B cell (primary cell): Measurements from ENCODE around the gene PCMTD2. TPM values are rescaled to one million over a fixed set of nuclear protein-coding genes. Genes with fewer than 3 reads are reported as not detected.

Experiments
- ATAC-seq: fragments of 200-7000 bp; cut with Tn5 transposase; one replicate; pipeline ENCODE4 v1.10.0; 2021; ENCODE audit warnings: low read depth, mild to moderate bottlenecking, moderate number of reproducible peaks, moderate library complexity
- CTCF ChIA-PET: fragments of 350-600 bp; sonication (Branson Sonifier 250); formaldehyde crosslinking; loops from one replicate; lab custom pipeline; 2021; ENCODE audit warnings: antibody characterized with exemption, inconsistent platforms; lab: Charles Lee
- POLR2A ChIA-PET: fragments of 350-600 bp; sonication (Branson Sonifier 250); formaldehyde crosslinking; loops from one replicate; lab custom pipeline; 2021; ENCODE audit warnings: antibody characterized with exemption; lab: Charles Lee
- DNase-seq: peaks from one replicate; pipeline ENCODE4 v3.0.0; 2013
- H2AFZ ChIP-seq: 2 replicates; pipeline ENCODE4 v1.6.1; 2012; ENCODE audit warnings: mild to moderate bottlenecking, low read depth, low read length; ENCODE audit not compliant: insufficient read depth, poor library complexity, severe bottlenecking
- H3K27ac ChIP-seq, 2 donors: 1 replicate in 1 of 2; 2 replicates in 1 of 2; pipeline ENCODE4 v1.5.1; 2012 to 2013; ENCODE audit warnings: low read length in 2 of 2, mild to moderate bottlenecking in 2 of 2, moderate library complexity in 1 of 2
- H3K27me3 ChIP-seq, 4 experiments: fragments of 200-600 bp in 1 of 4; sonication (generic) in 1 of 4; replicated peaks in 1 of 4; 1 replicate in 2 of 4; 2 replicates in 2 of 4; pipeline versions ENCODE4 v1.6.1 to v1.7.0; 2013 to 2016; ENCODE audit warnings: low read length in 3 of 4, mild to moderate bottlenecking in 2 of 4, mixed read lengths in 1 of 4, moderate library complexity in 1 of 4; ENCODE audit not compliant: insufficient read depth in 4 of 4, control insufficient read depth in 3 of 4; ENCODE audit errors: control extremely low read depth in 1 of 4
- H3K36me3 ChIP-seq, 2 experiments: replicated peaks in 1 of 2; 1 replicate in 1 of 2; 2 replicates in 1 of 2; pipeline versions ENCODE4 v1.6.1 to v1.7.1; 2013; ENCODE audit warnings: low read length in 1 of 2; ENCODE audit not compliant: insufficient read depth in 2 of 2, control insufficient read depth in 1 of 2; ENCODE audit errors: control extremely low read depth in 1 of 2, extremely low read depth in 1 of 2
- H3K4me1 ChIP-seq, 2 donors: fragments of 200-600 bp in 1 of 2; sonication (generic) in 1 of 2; 1 replicate in 1 of 2; 2 replicates in 1 of 2; pipeline versions ENCODE4 v1.5.1 to v1.6.1; 2013 to 2017; ENCODE audit warnings: low read length in 2 of 2; ENCODE audit not compliant: control insufficient read depth in 2 of 2, insufficient read depth in 2 of 2
- H3K4me2 ChIP-seq: replicated peaks from 2 replicates; pipeline ENCODE3; 2012; ENCODE audit warnings: mild to moderate bottlenecking, low read depth, low read length; ENCODE audit not compliant: poor library complexity, severe bottlenecking
- H3K4me3 ChIP-seq, 5 experiments: fragments of 200-600 bp in 1 of 5; sonication (generic) in 1 of 5; 1 replicate in 3 of 5; 2 replicates in 2 of 5; pipeline versions ENCODE4 v1.5.1 to v1.7.0; 2011 to 2016; ENCODE audit warnings: low read length in 4 of 5, mild to moderate bottlenecking in 4 of 5, low read depth in 2 of 5, control low read depth in 1 of 5, moderate library complexity in 1 of 5; ENCODE audit not compliant: insufficient read depth in 1 of 5; ENCODE audit errors: control extremely low read depth in 1 of 5, extremely low read depth in 1 of 5
- H3K79me2 ChIP-seq: fragments of 200-600 bp; sonication (generic); one replicate; pipeline ENCODE4 v1.6.0; 2016; ENCODE audit warnings: low read length; ENCODE audit not compliant: control insufficient read depth, insufficient read depth
- H3K9ac ChIP-seq: fragments of 200-600 bp; sonication (generic); 2 replicates; pipeline ENCODE4 v1.6.1; 2017; ENCODE audit warnings: mild to moderate bottlenecking, low read length, moderate library complexity
- H3K9me3 ChIP-seq, 3 donors: one replicate each; pipeline versions ENCODE4 v1.6.1 to v1.7.1; 2013; ENCODE audit warnings: low read length in 2 of 3; ENCODE audit not compliant: control insufficient read depth in 2 of 3, insufficient read depth in 1 of 3; ENCODE audit errors: control extremely low read depth in 1 of 3
- H4K20me1 ChIP-seq: 2 replicates; pipeline ENCODE4 v1.6.0; 2012; ENCODE audit warnings: mild to moderate bottlenecking, low read length; ENCODE audit not compliant: insufficient read depth, control insufficient read depth, poor library complexity, severe bottlenecking
- H3K27ac Mint-ChIP-seq: one replicate; pipeline ENCODE4 v1.8.0; 2021; ENCODE audit warnings: mixed read lengths
- H3K27me3 Mint-ChIP-seq: one replicate; pipeline ENCODE4 v1.8.0; 2021; ENCODE audit warnings: mixed read lengths
- H3K4me1 Mint-ChIP-seq: one replicate; pipeline ENCODE4 v1.8.0; 2021; ENCODE audit warnings: mixed read lengths
- H3K4me3 Mint-ChIP-seq: one replicate; pipeline ENCODE4 v1.8.0; 2021; ENCODE audit warnings: mixed read lengths
- H3K9me3 Mint-ChIP-seq: one replicate; pipeline ENCODE4 v1.8.0; 2022; ENCODE audit warnings: mixed read lengths; ENCODE audit not compliant: insufficient read depth
- EZH2 ChIP-seq: IDR thresholded peaks from 2 replicates; pipeline ENCODE4 v1.6.1; 2012; ENCODE audit warnings: borderline replicate concordance, low read depth, mild to moderate bottlenecking, moderate library complexity, low read length; ENCODE audit not compliant: insufficient read depth, poor library complexity, severe bottlenecking
- WGBS: methylation state at CpG from one replicate; pipeline ENCODE4 v1.1.5; 2013; ENCODE audit warnings: missing lambda C conversion rate; ENCODE audit not compliant: insufficient coverage; 5-methylcytosine and 5-hydroxymethylcytosine counted together
- intact Hi-C: fragments of 100-400 bp; cut with micrococcal nuclease; formaldehyde crosslinking; loops from one replicate; pipeline ENCODE4 v1.10.0; 2022
- polyA plus RNA-seq: library from polyadenylated mRNA; depleted of rRNA; stranded (reverse); fragments of >200 nt; gene quantifications from 2 replicates; pipeline ENCODE4 v1.2.3, GENCODE V29; 2012
- total RNA-seq, 2 donors: library from RNA; stranded (reverse); fragments of 120-200 nt in 1 of 2; gene quantifications; 1 replicate in 1 of 2; 2 replicates in 1 of 2; pipeline versions ENCODE4 v1.2.3 to v1.2.4, GENCODE V29; 2013 to 2022
- TF ChIP-seq, protein P1 (sequence below): fragments of 200-600 bp; IDR thresholded peaks from one replicate; pipeline ENCODE4 v1.8.0; 2022; ENCODE audit warnings: antibody characterized with exemption, mild to moderate bottlenecking

PCMTD2 gene
- total and polyA plus RNA-seq, 2 donors (not counting 1 experiment from before 2014, with no cell fraction given), result 39.8 to 131 TPM

DNA sequence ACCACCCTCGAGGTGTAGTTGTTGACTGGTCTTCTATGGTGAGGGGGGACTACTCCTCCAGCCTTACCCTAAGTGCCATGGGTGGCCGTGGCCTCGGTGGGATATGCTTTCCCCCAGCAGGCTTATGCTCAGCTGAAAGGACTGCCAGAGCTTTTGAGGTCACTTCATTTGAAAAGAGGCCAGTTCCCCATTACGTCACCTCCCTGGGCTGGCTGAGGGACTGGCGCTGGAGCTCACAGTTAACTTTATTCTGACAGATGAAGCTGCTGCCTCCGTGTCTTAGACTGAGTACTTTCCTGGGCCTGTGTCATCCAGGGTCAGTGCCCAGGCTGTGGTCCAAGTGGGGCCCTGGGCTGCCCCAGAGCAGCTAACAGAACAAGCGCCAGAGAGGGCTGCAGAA, 42.8 kb upstream of the PCMTD2 start:
- ChIA-PET POLR2A (no interaction called here), CTCF (no interaction called here)
- no peak overlapping the region for H3K4me3 ChIP-seq
- no peak overlapping the region for H2AFZ ChIP-seq
- ATAC-seq (no peak), DNase-seq (no peak)
- no peak overlapping the region for H3K9ac ChIP-seq
- no peak for TF ChIP-seq EZH2
- TF ChIP-seq, protein P1, sequence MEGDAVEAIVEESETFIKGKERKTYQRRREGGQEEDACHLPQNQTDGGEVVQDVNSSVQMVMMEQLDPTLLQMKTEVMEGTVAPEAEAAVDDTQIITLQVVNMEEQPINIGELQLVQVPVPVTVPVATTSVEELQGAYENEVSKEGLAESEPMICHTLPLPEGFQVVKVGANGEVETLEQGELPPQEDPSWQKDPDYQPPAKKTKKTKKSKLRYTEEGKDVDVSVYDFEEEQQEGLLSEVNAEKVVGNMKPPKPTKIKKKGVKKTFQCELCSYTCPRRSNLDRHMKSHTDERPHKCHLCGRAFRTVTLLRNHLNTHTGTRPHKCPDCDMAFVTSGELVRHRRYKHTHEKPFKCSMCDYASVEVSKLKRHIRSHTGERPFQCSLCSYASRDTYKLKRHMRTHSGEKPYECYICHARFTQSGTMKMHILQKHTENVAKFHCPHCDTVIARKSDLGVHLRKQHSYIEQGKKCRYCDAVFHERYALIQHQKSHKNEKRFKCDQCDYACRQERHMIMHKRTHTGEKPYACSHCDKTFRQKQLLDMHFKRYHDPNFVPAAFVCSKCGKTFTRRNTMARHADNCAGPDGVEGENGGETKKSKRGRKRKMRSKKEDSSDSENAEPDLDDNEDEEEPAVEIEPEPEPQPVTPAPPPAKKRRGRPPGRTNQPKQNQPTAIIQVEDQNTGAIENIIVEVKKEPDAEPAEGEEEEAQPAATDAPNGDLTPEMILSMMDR, result no peak
- H3K4me2 ChIP-seq, result no peak overlapping the region
- H3K9me3 Mint-ChIP-seq, result no peaks in the 10 kb centered on the region
- H3K4me1 Mint-ChIP-seq, result no peaks in the 10 kb centered on the region
- H3K36me3 ChIP-seq, result no peaks in the 10 kb centered on the region
- H3K27me3 Mint-ChIP-seq, result peaks cover 8% of the 10 kb centered on the region
- H3K27me3 ChIP-seq, result no peaks in the 10 kb centered on the region
- no peak overlapping the region for H3K4me3 Mint-ChIP-seq
- WGBS, result 79% methylated on average over 5 of the region's 7 CpGs
- H3K9me3 ChIP-seq, result no peaks in the 10 kb centered on the region
- H3K27ac ChIP-seq, result no peak overlapping the region
- no peaks in the 10 kb centered on the region for H3K79me2 ChIP-seq
- no peaks in the 10 kb centered on the region for H4K20me1 ChIP-seq
- H3K27ac Mint-ChIP-seq, result no peak overlapping the region
- H3K4me1 ChIP-seq, result no peaks in the 10 kb centered on the region
- intact Hi-C loops, result no loop called here

DNA sequence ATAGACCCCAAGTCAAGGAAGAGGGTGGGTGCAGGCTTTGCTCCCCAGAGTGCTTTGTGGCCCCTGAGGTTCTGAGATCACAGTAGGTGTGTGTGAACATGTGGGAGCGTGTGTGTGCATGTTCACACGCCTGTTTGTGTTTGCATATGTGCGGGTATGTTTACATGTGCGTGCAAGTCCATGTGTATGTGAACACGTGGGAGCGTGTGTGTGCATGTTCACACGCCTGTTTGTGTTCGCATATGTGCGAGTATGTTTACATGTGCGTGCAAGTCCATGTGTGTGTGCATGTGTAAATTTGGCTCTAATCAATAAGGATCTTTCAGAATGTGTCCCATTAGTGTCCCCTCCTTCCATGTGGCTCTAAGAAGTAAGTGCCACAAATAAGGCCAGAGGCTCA, 41.4 kb upstream of the PCMTD2 start:
- Histone ChIP-seq H2AFZ (no peak overlapping the region), H3K9ac (no peak overlapping the region), H3K36me3 (no peaks in the 10 kb centered on the region), H3K4me3 (no peak overlapping the region), H4K20me1 (no peaks in the 10 kb centered on the region), H3K27me3 (no peaks in the 10 kb centered on the region), H3K79me2 (no peaks in the 10 kb centered on the region), H3K27ac (no peak overlapping the region), H3K4me1 (no peaks in the 10 kb centered on the region), H3K9me3 (no peaks in the 10 kb centered on the region), H3K4me2 (no peak overlapping the region)
- 93% methylated on average over 10 of the region's 10 CpGs for WGBS
- Mint-ChIP-seq H3K4me3 (no peak overlapping the region), H3K9me3 (no peaks in the 10 kb centered on the region), H3K4me1 (no peaks in the 10 kb centered on the region), H3K27me3 (peaks cover 9% of the 10 kb centered on the region), H3K27ac (no peak overlapping the region)
- intact Hi-C loops, result no loop called here
- TF ChIP-seq, protein P1, result no peak
- TF ChIP-seq EZH2, result no peak
- DNase-seq (no peak), ATAC-seq (no peak)
- ChIA-PET POLR2A (no interaction called here), CTCF (no interaction called here)
